ENCODE results near the gene CEMIP. TPM values are rescaled to one million over a fixed set of nuclear protein-coding genes. Genes with fewer than 3 reads are reported as not detected.

CEMIP gene
- total RNA-seq, 1 experiment from 2014 or later: 3.1 TPM

DNA sequence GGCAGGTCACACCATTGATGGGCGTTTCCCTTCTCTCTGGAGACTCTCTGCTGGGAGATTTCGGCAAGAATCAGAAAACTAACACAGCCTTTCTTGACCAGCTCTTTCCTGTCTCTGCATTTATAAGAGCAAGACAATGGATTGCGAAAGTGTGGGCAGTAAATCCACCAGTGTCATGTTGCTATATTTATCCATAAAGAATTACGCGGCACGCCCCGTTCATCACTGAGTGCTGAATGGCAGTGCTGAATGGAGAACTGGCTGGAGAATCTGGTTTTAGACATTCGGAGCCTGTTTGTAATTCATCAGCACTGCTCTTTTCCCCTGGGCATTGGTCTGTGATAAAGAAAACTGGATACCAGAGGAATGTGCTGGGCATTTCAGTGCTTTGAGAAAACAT is 2.0 kb upstream of the CEMIP start:
- H3K4me1 ChIP-seq (ENCODE audit: insufficient read depth, low read length): peaks cover 27% of the 10 kb centered on the region
- peak overlapping the region; percentile 35; the same call in 1 of the 2 replicates for H3K9ac ChIP-seq (ENCODE audit: low read length)
- H4K20me1 ChIP-seq (ENCODE audit: low read length): no peaks in the 10 kb centered on the region
- ChIA-PET CTCF (interaction anchor here (1.2 to 5.3 kb wide), 6 partner anchors 28 to 210 kb away, joined by 4 to 44 read pairs (median 8); partner anchors contain the start of gene ABHD17C), POLR2A (ENCODE audit: unreplicated experiment) (no interaction called here)
- peak overlapping the region; percentile 74 for H3K27ac ChIP-seq (ENCODE audit: low read length)
- TF ChIP-seq EZH2phosphoT487 (IDR thresholded peaks at IDR 0.05; ENCODE audit: borderline replicate concordance, low read length) (no peak), EZH2 (IDR thresholded peaks at IDR 0.05; ENCODE audit: low read length, unreplicated experiment) (no peak)
- TF ChIP-seq, protein P1, sequence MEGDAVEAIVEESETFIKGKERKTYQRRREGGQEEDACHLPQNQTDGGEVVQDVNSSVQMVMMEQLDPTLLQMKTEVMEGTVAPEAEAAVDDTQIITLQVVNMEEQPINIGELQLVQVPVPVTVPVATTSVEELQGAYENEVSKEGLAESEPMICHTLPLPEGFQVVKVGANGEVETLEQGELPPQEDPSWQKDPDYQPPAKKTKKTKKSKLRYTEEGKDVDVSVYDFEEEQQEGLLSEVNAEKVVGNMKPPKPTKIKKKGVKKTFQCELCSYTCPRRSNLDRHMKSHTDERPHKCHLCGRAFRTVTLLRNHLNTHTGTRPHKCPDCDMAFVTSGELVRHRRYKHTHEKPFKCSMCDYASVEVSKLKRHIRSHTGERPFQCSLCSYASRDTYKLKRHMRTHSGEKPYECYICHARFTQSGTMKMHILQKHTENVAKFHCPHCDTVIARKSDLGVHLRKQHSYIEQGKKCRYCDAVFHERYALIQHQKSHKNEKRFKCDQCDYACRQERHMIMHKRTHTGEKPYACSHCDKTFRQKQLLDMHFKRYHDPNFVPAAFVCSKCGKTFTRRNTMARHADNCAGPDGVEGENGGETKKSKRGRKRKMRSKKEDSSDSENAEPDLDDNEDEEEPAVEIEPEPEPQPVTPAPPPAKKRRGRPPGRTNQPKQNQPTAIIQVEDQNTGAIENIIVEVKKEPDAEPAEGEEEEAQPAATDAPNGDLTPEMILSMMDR (conservative IDR thresholded peaks at IDR 0.05; ENCODE audit: low read depth, low read length): no peak
- 0 out of 2 replicates have a peak, but pooled peaks cover 4% of the 10 kb centered on the region for H3K27me3 ChIP-seq (ENCODE audit: low read length)
- H2AFZ ChIP-seq (ENCODE audit: low read length): no peak overlapping the region
- ATAC-seq (no peak), DNase-seq (peak; percentile 66)
- H3K79me2 ChIP-seq (ENCODE audit: low read length): no peaks in the 10 kb centered on the region
- H3K9me3 ChIP-seq (ENCODE audit: low read length): no peaks in the 10 kb centered on the region
- H3F3A ChIP-seq (ENCODE audit: low read length, unreplicated experiment): no peaks in the 10 kb centered on the region
- H3K9me2 ChIP-seq (replicated peaks; ENCODE audit: low read length): no peaks in the 10 kb centered on the region
- intact Hi-C loops (cut with micrococcal nuclease): loop anchor here (5.0 kb wide), 3 partner anchors 80 to 180 kb away; partner anchors contain the start of gene ABHD17C
- H3K4me3 ChIP-seq (ENCODE audit: low read length): no peak overlapping the region
- no TSS peak for BruUV-seq (replicated peaks)
- H3K4me2 ChIP-seq (ENCODE audit: low read length): 0 out of 2 replicates have a peak overlapping the region, but pooled peaks have one; percentile 9
- H3K36me3 ChIP-seq (ENCODE audit: low read depth, low read length): no peaks in the 10 kb centered on the region

DNA sequence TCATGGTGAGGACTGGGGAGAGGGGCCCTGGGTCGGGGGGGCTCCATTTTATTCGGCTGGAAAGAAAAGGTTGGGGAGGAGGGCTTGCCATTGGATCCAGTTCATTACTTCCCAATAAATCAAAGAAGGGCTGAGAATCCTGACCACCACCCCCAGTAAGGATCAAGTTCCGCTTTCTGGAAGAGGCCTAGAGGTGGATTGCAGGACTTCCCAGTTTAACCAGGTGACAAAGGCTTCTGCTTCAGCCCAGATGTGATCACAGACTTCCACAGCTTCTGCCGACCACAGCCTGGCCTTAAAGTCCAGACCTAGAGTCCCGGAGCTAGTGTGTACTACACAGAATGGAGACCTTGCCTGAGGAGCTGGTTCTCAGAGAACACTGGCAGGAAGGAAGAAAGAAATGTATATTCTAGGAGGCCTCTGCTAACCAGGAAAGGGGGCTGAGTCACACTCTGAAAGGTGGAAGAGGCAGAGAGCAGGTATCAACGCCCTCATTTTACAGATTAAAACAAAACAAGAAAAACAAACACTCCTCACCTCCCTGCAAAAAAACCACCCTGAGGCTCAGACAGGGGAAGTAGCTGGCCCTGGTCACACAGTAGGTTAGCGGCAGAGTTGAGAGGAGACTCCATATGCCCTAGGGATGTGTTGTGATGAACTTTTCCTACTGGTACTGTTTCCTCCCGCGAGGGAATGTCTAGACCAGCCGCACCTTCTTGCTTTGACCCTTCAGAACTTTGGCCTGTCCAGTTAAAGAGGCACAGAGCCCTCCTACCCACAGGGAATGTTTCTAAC is 1.1 kb upstream of the CEMIP start:
- H3K9ac ChIP-seq (ENCODE audit: low read length): peak overlapping the region; percentile 19; the same call in 1 of the 2 replicates
- no peak for TF ChIP-seq EZH2 (IDR thresholded peaks at IDR 0.05; ENCODE audit: low read length, unreplicated experiment)
- no peak for TF ChIP-seq EZH2phosphoT487 (IDR thresholded peaks at IDR 0.05; ENCODE audit: borderline replicate concordance, low read length)
- TF ChIP-seq, protein P1 (conservative IDR thresholded peaks at IDR 0.05; ENCODE audit: low read depth, low read length): no peak
- H3K27me3 ChIP-seq (ENCODE audit: low read length): 0 out of 2 replicates have a peak, but pooled peaks cover 4% of the 10 kb centered on the region
- DNase-seq: peak; percentile 59
- POLR2A ChIA-PET (ENCODE audit: unreplicated experiment): interaction anchor here (0.5 kb wide), 1 partner anchor 134 kb away, joined by 3 read pairs; no protein-coding TSS in a partner anchor
- ATAC-seq: peak; percentile 13
- CTCF ChIA-PET: interaction anchor here (2.1 to 5.3 kb wide), 2 partner anchors 118 to 211 kb away, joined by 20 to 44 read pairs; no protein-coding TSS in a partner anchor
- H3K36me3 ChIP-seq (ENCODE audit: low read depth, low read length): no peaks in the 10 kb centered on the region
- BruUV-seq (replicated peaks): no TSS peak
- peaks cover 27% of the 10 kb centered on the region for H3K4me1 ChIP-seq (ENCODE audit: insufficient read depth, low read length)
- H3K4me2 ChIP-seq (ENCODE audit: low read length): peak overlapping the region; percentile 89
- intact Hi-C loops (cut with micrococcal nuclease): loop anchor here (1.0 to 5.0 kb wide), 7 partner anchors 79 to 211 kb away; partner anchors contain the start of gene ABHD17C
- no peaks in the 10 kb centered on the region for H3F3A ChIP-seq (ENCODE audit: low read length, unreplicated experiment)
- H3K9me2 ChIP-seq (replicated peaks; ENCODE audit: low read length): no peaks in the 10 kb centered on the region
- H3K9me3 ChIP-seq (ENCODE audit: low read length): no peaks in the 10 kb centered on the region
- peak overlapping the region; percentile 74 for H3K27ac ChIP-seq (ENCODE audit: low read length)
- no peaks in the 10 kb centered on the region for H4K20me1 ChIP-seq (ENCODE audit: low read length)
- no peak overlapping the region; the same call in 1 of the 2 replicates for H2AFZ ChIP-seq (ENCODE audit: low read length)
- H3K4me3 ChIP-seq (ENCODE audit: low read length): no peak overlapping the region
- H3K79me2 ChIP-seq (ENCODE audit: low read length): no peaks in the 10 kb centered on the region

Data from PC-3 (cell line).